Cardiac septum (tissue), 1 donor: ENCODE data around the gene SLC25A30. TPM values are rescaled to one million over a fixed set of nuclear protein-coding genes. Genes with fewer than 3 reads are reported as not detected.
A peak's percentile ranks its signal among the peaks of the same experiment; 100 is the strongest.
"Not testable (repeated sequence)": the region's sequence is repeated elsewhere in the genome, so short reads cannot be mapped to it uniquely, and the experiment has no call there.

Experiments used
- DNase-seq: peaks from one replicate; pipeline ENCODE4 v3.0.0-alpha.2; 2020; ENCODE audit warnings: low spot score
- intact Hi-C: fragments of 100-400 bp; cut with DNase I; formaldehyde crosslinking; loops from one replicate; pipeline ENCODE4 v1.14.0; 2022
- total RNA-seq: library from RNA; stranded (reverse); fragmentation: NEBNext Ultra II Directional; extraction: Animal tissue kit (Norgen Biotek cat#: 25700); gene quantifications from one replicate; pipeline ENCODE4 v1.2.1, GENCODE V29; 2021
- donor health status: DM: no; HTN: no; CAD: no.

The SLC25A30 gene
- total RNA-seq, 1 donor from 2014 or later = 83.4 TPM

- DNase-seq = no peak
- intact Hi-C loops = loop anchor here (5.0 kb wide), 1 partner anchor 137 kb away; no protein-coding TSS in a partner anchor
Measured at GRCh38 chr13:45374917-45375316, 43.3 kb downstream of the SLC25A30 start.

- intact Hi-C loops = loop anchor here (5.0 kb wide), 1 partner anchor 139 kb away; no protein-coding TSS in a partner anchor
- no peak for DNase-seq
Measured at GRCh38 chr13:45373162-45373547, 45.0 kb downstream of the SLC25A30 start.

- intact Hi-C loops = loop anchor here (5.0 kb wide), 1 partner anchor 140 kb away; no protein-coding TSS in a partner anchor
Measured at GRCh38 chr13:45372189-45373161, 45.7 kb downstream of the SLC25A30 start.

GRCh38 chr13:45370922-45371406, 47.2 kb downstream of the SLC25A30 start:
- intact Hi-C loops = loop anchor here (5.0 kb wide), 1 partner anchor 141 kb away; no protein-coding TSS in a partner anchor
- peak; percentile 85 for DNase-seq

More at GRCh38 chr13:45372189-45373161, 45.7 kb downstream of the SLC25A30 start:
- no peak for DNase-seq

GRCh38 chr13:45369116-45369515, 49.1 kb downstream of the SLC25A30 start:
- intact Hi-C loops = no loop called here
- no peak for DNase-seq

- intact Hi-C loops = no loop called here
- DNase-seq = no peak
Measured at GRCh38 chr13:45368571-45368970, 49.6 kb downstream of the SLC25A30 start.

- intact Hi-C loops = no loop called here
- no peak for DNase-seq
Measured at GRCh38 chr13:45368005-45368404, 50.2 kb downstream of the SLC25A30 start.

GRCh38 chr13:45367358-45367757, 50.8 kb downstream of the SLC25A30 start:
- DNase-seq = peak; percentile 77
- intact Hi-C loops = no loop called here

- intact Hi-C loops = no loop called here
- no peak for DNase-seq
Measured at GRCh38 chr13:45365558-45365885, 52.7 kb downstream of the SLC25A30 start.

- intact Hi-C loops = no loop called here
Measured at GRCh38 chr13:45364876-45365557, 53.2 kb downstream of the SLC25A30 start.

GRCh38 chr13:45362939-45363338, 55.2 kb downstream of the SLC25A30 start:
- intact Hi-C loops = no loop called here

More at GRCh38 chr13:45364876-45365557, 53.2 kb downstream of the SLC25A30 start:
- DNase-seq = no peak

GRCh38 chr13:45361596-45362206, 56.5 kb downstream of the SLC25A30 start:
- intact Hi-C loops = no loop called here
- no peak for DNase-seq

More at GRCh38 chr13:45362939-45363338, 55.2 kb downstream of the SLC25A30 start:
- no peak for DNase-seq

- intact Hi-C loops = no loop called here
- peak; percentile 67 for DNase-seq
Measured at GRCh38 chr13:45356966-45357672, 61.1 kb downstream of the SLC25A30 start.

GRCh38 chr13:45353895-45354294, 64.3 kb downstream of the SLC25A30 start:
- intact Hi-C loops = no loop called here
- no peak for DNase-seq

GRCh38 chr13:45352031-45352430, 66.1 kb downstream of the SLC25A30 start:
- intact Hi-C loops = no loop called here
- no peak for DNase-seq

- intact Hi-C loops = no loop called here
- DNase-seq = no peak
Measured at GRCh38 chr13:45350152-45350551, 68.0 kb downstream of the SLC25A30 start.

GRCh38 chr13:45349438-45349837, 68.7 kb downstream of the SLC25A30 start:
- intact Hi-C loops = no loop called here
- DNase-seq = no peak

- intact Hi-C loops, DNase-seq: not testable (repeated sequence)
Measured at GRCh38 chr13:45344064-45344463, 74.1 kb downstream of the SLC25A30 start.
